ENCODE measurements around the gene CA5A. TPM values are rescaled to one million over a fixed set of nuclear protein-coding genes. Genes with fewer than 3 reads are reported as not detected.

Gene CA5A
- total and polyA plus RNA-seq, 9 of the 15 experiments (the other 6 are each of a cell fraction or from before 2014, with no cell fraction given) = not detected

DNA sequence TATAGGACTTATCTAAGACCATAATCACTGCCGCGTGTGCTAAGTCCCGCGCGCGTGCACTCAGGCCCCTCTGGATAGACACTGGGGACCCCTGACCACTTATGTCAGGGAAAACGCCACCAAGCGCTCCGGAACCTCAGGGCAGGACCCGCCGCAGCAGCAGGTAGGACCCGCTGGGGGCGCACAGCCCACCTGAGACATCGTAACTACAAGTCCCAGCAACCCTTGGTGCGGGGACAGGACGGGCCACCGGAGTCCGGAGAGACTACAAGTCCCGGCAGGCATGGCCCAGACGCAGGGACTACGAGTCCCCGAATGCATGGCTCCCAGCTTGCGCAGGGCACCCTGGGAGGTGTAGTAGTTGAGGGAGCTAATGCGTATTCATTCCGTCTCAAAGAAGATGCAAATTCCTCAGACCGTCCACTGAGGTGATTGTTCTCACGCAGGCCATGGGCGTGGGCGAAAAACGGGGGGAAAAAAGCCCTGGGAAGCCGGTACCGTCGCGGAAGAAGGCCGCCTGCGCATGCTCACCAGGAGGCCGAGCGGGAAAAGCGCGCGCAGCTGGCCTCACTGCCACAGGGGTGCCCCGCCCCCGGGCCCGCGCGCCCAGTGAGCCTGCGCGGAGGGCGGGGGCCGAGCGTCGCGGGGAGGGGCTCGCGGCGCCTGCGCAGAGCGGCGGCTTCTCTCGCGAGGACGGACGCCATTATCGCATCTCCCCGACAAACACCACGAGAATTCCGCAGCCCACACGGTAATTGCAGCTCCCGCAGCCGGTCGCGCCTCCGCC, 14.6 kb upstream of the CA5A start, which contains the start of gene BANP (continued):
- TF ChIP-seq, protein P1, sequence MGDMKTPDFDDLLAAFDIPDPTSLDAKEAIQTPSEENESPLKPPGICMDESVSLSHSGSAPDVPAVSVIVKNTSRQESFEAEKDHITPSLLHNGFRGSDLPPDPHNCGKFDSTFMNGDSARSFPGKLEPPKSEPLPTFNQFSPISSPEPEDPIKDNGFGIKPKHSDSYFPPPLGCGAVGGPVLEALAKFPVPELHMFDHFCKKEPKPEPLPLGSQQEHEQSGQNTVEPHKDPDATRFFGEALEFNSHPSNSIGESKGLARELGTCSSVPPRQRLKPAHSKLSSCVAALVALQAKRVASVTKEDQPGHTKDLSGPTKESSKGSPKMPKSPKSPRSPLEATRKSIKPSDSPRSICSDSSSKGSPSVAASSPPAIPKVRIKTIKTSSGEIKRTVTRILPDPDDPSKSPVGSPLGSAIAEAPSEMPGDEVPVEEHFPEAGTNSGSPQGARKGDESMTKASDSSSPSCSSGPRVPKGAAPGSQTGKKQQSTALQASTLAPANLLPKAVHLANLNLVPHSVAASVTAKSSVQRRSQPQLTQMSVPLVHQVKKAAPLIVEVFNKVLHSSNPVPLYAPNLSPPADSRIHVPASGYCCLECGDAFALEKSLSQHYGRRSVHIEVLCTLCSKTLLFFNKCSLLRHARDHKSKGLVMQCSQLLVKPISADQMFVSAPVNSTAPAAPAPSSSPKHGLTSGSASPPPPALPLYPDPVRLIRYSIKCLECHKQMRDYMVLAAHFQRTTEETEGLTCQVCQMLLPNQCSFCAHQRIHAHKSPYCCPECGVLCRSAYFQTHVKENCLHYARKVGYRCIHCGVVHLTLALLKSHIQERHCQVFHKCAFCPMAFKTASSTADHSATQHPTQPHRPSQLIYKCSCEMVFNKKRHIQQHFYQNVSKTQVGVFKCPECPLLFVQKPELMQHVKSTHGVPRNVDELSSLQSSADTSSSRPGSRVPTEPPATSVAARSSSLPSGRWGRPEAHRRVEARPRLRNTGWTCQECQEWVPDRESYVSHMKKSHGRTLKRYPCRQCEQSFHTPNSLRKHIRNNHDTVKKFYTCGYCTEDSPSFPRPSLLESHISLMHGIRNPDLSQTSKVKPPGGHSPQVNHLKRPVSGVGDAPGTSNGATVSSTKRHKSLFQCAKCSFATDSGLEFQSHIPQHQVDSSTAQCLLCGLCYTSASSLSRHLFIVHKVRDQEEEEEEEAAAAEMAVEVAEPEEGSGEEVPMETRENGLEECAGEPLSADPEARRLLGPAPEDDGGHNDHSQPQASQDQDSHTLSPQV (IDR thresholded peaks at IDR 0.05) = peak; percentile 93
- peak; percentile 76; the same call in 1 of the 2 replicates for TF ChIP-seq TOE1 (IDR thresholded peaks at IDR 0.05; ENCODE audit: borderline replicate concordance)
- no peak for TF ChIP-seq TOE1 (CRISPR knock-in tag; IDR thresholded peaks at IDR 0.05; ENCODE audit: borderline replicate concordance, low read depth)
- TF ChIP-seq POLR3G (IDR thresholded peaks at IDR 0.05; ENCODE audit: extremely low read depth, insufficient read length, insufficient replicate concordance) = no peak
- peak; percentile 78 for TF ChIP-seq TCFL5 (CRISPR knock-in tag; conservative IDR thresholded peaks at IDR 0.05)
- 0 out of 2 replicates have a peak, but pooled peaks have one; percentile 20 for TF ChIP-seq ZNF707 (CRISPR knock-in tag; conservative IDR thresholded peaks at IDR 0.05)
- TF ChIP-seq ZNF134 (CRISPR knock-in tag; conservative IDR thresholded peaks at IDR 0.05) = peak; percentile 75
- peak; percentile 98 for TF ChIP-seq XRCC5 (IDR thresholded peaks at IDR 0.05; ENCODE audit: low read depth, low read length)
- peak; percentile 85; the same call in 1 of the 2 replicates for TF ChIP-seq BCL6 (CRISPR knock-in tag; IDR thresholded peaks at IDR 0.05)
- TF ChIP-seq, protein P2, sequence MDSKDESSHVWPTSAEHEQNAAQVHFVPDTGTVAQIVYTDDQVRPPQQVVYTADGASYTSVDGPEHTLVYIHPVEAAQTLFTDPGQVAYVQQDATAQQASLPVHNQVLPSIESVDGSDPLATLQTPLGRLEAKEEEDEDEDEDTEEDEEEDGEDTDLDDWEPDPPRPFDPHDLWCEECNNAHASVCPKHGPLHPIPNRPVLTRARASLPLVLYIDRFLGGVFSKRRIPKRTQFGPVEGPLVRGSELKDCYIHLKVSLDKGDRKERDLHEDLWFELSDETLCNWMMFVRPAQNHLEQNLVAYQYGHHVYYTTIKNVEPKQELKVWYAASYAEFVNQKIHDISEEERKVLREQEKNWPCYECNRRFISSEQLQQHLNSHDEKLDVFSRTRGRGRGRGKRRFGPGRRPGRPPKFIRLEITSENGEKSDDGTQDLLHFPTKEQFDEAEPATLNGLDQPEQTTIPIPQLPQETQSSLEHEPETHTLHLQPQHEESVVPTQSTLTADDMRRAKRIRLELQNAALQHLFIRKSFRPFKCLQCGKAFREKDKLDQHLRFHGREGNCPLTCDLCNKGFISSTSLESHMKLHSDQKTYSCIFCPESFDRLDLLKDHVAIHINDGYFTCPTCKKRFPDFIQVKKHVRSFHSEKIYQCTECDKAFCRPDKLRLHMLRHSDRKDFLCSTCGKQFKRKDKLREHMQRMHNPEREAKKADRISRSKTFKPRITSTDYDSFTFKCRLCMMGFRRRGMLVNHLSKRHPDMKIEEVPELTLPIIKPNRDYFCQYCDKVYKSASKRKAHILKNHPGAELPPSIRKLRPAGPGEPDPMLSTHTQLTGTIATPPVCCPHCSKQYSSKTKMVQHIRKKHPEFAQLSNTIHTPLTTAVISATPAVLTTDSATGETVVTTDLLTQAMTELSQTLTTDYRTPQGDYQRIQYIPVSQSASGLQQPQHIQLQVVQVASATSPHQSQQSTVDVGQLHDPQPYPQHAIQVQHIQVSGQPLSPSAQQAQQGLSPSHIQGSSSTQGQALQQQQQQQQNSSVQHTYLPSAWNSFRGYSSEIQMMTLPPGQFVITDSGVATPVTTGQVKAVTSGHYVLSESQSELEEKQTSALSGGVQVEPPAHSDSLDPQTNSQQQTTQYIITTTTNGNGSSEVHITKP (IDR thresholded peaks at IDR 0.05; ENCODE audit: partially characterized antibody) = peak; percentile 40
- TF ChIP-seq, protein P3, sequence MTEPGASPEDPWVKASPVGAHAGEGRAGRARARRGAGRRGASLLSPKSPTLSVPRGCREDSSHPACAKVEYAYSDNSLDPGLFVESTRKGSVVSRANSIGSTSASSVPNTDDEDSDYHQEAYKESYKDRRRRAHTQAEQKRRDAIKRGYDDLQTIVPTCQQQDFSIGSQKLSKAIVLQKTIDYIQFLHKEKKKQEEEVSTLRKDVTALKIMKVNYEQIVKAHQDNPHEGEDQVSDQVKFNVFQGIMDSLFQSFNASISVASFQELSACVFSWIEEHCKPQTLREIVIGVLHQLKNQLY (CRISPR knock-in tag; conservative IDR thresholded peaks at IDR 0.05) = 0 out of 4 replicates have a peak, but pooled peaks of 1 of the 2 experiments have one; percentile 48
- TF ChIP-seq, protein P4, sequence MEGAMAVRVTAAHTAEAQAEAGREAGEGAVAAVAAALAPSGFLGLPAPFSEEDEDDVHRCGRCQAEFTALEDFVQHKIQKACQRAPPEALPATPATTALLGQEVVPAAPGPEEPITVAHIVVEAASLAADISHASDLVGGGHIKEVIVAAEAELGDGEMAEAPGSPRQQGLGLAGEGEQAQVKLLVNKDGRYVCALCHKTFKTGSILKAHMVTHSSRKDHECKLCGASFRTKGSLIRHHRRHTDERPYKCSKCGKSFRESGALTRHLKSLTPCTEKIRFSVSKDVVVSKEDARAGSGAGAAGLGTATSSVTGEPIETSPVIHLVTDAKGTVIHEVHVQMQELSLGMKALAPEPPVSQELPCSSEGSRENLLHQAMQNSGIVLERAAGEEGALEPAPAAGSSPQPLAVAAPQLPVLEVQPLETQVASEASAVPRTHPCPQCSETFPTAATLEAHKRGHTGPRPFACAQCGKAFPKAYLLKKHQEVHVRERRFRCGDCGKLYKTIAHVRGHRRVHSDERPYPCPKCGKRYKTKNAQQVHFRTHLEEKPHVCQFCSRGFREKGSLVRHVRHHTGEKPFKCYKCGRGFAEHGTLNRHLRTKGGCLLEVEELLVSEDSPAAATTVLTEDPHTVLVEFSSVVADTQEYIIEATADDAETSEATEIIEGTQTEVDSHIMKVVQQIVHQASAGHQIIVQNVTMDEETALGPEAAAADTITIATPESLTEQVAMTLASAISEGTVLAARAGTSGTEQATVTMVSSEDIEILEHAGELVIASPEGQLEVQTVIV (CRISPR knock-in tag; IDR thresholded peaks at IDR 0.05; ENCODE audit: borderline replicate concordance) = no peak
- TF ChIP-seq NONO (IDR thresholded peaks at IDR 0.05; ENCODE audit: low read depth in 2 of 2, low read length in 1 of 2) = peak in 1 of 2 experiments; percentile 59; a peak in 1 of 4 replicates

All from K562 (cell line).